Activated CD4-positive, alpha-beta T cell treated with anti-CD3 and anti-CD28 coated beads for 48 hours (primary cell): ENCODE results near the gene FCER2.

Experiments
- DNase-seq: peaks from one replicate; pipeline ENCODE4 v3.0.0-alpha.2; 2020

The FCER2 gene

DNA sequence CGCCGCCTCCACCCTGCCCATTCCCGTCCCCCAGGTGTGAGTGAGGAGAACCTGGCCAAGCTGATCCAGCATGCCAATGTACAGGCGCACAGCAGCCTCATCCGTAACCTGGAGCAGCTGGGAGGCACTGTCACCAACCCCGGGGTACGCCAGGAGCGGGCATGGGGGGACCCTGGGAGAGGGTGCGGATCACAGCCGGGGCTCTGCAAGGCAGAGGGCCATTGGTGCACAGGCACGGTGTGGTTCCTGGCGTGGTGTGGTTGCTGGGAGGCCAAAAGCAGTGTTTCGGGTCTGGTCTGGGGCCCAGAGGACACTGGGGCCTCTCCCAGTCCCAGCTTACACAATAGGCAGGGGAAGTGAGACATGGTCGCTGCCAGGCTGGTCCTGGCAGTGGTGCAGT lies 56.8 kb downstream of the FCER2 start:
- DNase-seq, result no peak

GRCh38 chr19:7644550-7644877 lies 57.4 kb downstream of the FCER2 start:
- DNase-seq, result no peak

DNA sequence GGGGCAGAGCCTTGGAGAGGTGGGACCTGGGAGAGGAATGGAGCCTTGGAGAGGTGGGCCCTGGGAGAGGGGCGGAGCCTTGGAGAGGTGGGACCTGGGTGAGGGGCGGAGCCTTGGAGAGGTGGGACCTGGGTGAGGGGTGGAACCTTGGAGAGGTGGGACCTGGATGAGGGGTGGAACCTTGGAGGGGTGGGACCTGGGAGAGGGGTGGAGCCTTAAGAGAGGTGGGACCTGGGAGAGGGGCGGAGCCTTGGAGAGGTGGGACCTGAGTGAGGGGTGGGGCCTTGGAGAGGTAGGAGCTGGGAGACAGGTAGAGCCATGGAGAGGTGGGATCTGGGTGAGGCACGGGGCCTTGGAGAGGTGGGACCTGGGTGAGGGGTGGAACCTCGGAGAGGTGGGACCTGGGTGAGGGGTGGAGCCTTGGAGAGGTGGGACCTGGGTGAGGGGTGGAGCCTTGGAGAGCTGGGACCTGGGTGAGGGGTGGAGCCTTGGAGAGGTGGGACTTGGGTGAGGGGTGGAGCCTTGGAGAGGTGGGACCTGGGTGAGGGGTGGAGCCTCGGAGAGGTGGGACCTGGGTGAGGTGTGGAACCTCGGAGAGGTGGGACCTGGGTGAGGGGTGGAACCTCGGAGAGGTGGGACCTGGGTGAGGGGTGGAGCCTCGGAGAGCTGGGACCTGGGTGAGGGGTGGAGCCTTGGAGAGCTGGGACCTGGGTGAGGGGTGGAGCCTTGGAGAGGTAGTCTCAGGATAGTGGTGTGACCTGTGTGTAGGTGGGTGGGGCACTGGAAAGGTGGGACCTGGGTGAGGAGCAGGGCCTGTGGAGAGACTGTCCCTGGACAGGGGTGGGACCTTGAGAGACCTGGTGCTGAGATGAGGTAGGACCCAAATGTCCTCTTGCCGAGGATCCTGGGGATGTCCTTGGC lies 58.0 kb downstream of the FCER2 start:
- DNase-seq, result peak; percentile 68

DNA sequence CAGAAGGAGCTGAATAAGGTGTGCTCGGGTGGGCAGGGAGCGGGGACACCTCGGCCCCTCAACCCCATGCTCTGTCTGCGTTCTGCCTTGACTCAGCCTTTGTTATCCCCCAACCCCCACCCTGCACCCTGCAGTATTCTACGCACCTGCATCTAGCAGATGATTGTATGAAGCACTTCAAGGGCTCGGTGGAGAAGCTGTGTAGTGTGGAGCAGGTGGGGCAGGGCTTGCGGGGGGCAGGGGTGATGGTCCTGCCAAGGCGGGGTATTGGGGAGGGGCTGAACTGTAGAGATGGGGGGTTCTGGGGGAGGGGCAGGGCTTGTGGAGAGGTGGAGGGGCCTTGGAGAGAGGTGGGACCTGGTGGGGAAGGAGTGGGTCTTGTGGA lies 58.9 kb downstream of the FCER2 start:
- no peak for DNase-seq

- no peak for DNase-seq
Measured at GRCh38 chr19:7642295-7643030, 59.5 kb downstream of the FCER2 start.

DNA sequence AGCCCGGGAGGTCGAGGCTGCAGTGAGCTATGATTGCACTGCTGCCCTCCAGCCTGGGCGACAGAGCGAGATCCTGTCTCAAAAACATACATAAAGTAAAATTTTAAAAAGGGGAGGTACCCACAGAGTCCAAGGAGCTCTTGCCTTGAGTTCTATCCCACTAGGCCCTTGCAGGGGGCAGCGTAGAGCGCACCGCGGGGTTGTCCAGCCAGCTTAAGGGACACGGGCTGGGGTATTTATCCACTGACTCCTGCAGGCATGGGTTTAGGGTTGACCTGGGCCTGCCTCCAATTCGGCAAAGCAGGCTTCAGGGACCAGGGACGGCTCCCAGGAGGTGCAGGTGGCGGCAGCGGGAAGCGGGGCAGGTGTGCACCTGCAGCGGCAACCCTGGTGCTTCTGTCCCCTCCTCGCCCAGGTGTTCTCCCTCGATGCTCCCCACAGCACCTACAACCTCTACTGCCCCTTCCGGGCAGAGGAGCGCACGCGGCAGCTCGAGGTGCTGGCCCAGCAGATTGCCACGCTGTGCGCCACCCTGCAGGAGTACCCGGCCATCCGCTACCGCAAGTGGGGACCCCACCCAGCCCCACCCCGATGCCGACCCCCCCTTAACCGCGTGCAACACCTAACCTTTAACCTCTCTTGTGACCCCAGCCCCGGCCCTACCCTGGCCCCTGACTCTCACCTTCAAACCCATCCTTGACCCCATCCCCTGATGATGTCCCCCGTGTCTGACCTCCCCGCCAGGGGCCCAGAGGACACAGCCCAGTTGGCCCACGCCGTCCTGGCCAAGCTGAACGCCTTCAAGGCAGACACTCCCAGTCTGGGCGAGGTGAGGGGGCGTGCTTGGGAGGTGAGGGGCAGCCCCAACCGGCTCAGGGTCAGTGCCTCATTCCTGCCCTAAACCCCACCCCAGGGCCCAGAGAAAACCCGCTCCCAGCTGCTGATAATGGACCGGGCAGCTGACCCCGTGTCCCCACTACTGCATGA lies 60.3 kb downstream of the FCER2 start:
- DNase-seq, result no peak

DNA sequence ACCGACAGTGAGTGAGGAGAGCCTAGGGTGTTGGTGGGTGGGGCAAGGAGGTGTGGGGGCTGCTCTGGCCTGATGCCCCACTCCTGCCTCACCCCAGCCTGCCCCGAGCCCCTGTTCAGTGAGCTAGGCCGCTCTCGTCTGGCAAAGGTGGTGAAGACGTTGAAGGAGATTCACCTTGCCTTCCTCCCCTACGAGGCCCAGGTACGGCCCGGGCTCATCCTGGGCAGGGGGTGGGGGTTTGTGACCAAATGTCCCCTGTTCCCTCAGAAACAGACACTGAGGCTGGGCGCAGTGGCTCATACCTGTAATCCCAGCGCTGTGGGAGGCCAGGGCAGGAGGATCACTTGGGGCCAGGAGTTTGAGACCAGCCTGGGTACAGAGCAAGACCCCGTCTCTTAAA lies 61.1 kb downstream of the FCER2 start:
- DNase-seq, result no peak

- no peak for DNase-seq
Measured at GRCh38 chr19:7639863-7640348, 62.0 kb downstream of the FCER2 start.

GRCh38 chr19:7638802-7639465 lies 63.0 kb downstream of the FCER2 start:
- no peak for DNase-seq
